ENCODE data around the gene FANK1. TPM values are rescaled to one million over a fixed set of nuclear protein-coding genes. Genes with fewer than 3 reads are reported as not detected.
"Not testable (repeated sequence)": the region's sequence is repeated elsewhere in the genome, so short reads cannot be mapped to it uniquely, and the experiment has no call there.

FANK1 gene
- total RNA-seq, 2 experiments from 2014 or later: not detected

- H4K20me1 ChIP-seq (ENCODE audit: insufficient read depth, low read length): no peaks in the 10 kb centered on the region
- ChIA-PET CTCF (ENCODE audit: unreplicated experiment) (no interaction called here), POLR2A (no interaction called here)
- no peaks in the 10 kb centered on the region for H3K79me2 ChIP-seq (ENCODE audit: insufficient read depth, low read depth, low read length)
- no peaks in the 10 kb centered on the region for H3K36me3 ChIP-seq (ENCODE audit: insufficient read depth, low read length)
- H3K4me1 ChIP-seq (ENCODE audit: insufficient read depth, low read length, poor library complexity, severe bottlenecking): no peaks in the 10 kb centered on the region
- no TSS peak for BruUV-seq (replicated peaks)
- H3K4me2 ChIP-seq (ENCODE audit: low read length): no peak overlapping the region
- H3K4me3 ChIP-seq (ENCODE audit: low read depth, low read length, poor library complexity, severe bottlenecking): no peak overlapping the region
- DNase-seq (ENCODE audit: low spot score): no peak
- TF ChIP-seq CTCF (conservative IDR thresholded peaks at IDR 0.05; ENCODE audit: low read length) (no peak), EZH2phosphoT487 (IDR thresholded peaks at IDR 0.05; ENCODE audit: borderline replicate concordance, low read depth, low read length) (no peak)
- H3K9me3 ChIP-seq (ENCODE audit: low read length): 0 out of 2 replicates have a peak, but pooled peaks cover 4% of the 10 kb centered on the region
- H3K9me2 ChIP-seq (ENCODE audit: insufficient read depth, low read length): no peaks in the 10 kb centered on the region
- intact Hi-C loops (cut with micrococcal nuclease; ENCODE audit: unreplicated experiment): no loop called here
- H3K27ac ChIP-seq (ENCODE audit: low read depth, low read length, poor library complexity, severe bottlenecking): no peak overlapping the region
- H2AFZ ChIP-seq (ENCODE audit: low read length): no peak overlapping the region
These were observed 29.0 kb downstream of the FANK1 start for GRCh38 chr10:125925262-125925834.

GRCh38 chr10:125926247-125926646 lies 29.9 kb downstream of the FANK1 start:
- Histone ChIP-seq H3K79me2 (ENCODE audit: insufficient read depth, low read depth, low read length) (no peaks in the 10 kb centered on the region), H3K36me3 (ENCODE audit: insufficient read depth, low read length) (no peaks in the 10 kb centered on the region), H3K9me2 (ENCODE audit: insufficient read depth, low read length) (no peaks in the 10 kb centered on the region), H3K4me1 (ENCODE audit: insufficient read depth, low read length, poor library complexity, severe bottlenecking) (no peaks in the 10 kb centered on the region), H3K9me3 (ENCODE audit: low read length) (0 out of 2 replicates have a peak, but pooled peaks cover 4% of the 10 kb centered on the region), H2AFZ (ENCODE audit: low read length) (no peak overlapping the region), H3K4me2 (ENCODE audit: low read length) (no peak overlapping the region), H3K27ac (ENCODE audit: low read depth, low read length, poor library complexity, severe bottlenecking) (no peak overlapping the region), H3K4me3 (ENCODE audit: low read depth, low read length, poor library complexity, severe bottlenecking) (no peak overlapping the region), H4K20me1 (ENCODE audit: insufficient read depth, low read length) (no peaks in the 10 kb centered on the region)
- CTCF ChIA-PET (ENCODE audit: unreplicated experiment): no interaction called here
- POLR2A ChIA-PET: no interaction called here
- no peak for DNase-seq (ENCODE audit: low spot score)
- no peak for TF ChIP-seq CTCF (conservative IDR thresholded peaks at IDR 0.05; ENCODE audit: low read length)
- TF ChIP-seq EZH2phosphoT487 (IDR thresholded peaks at IDR 0.05; ENCODE audit: borderline replicate concordance, low read depth, low read length): no peak
- intact Hi-C loops (cut with micrococcal nuclease; ENCODE audit: unreplicated experiment): no loop called here
- BruUV-seq (replicated peaks): no TSS peak

- POLR2A ChIA-PET; H2AFZ ChIP-seq (ENCODE audit: low read length); H3K79me2 ChIP-seq (ENCODE audit: insufficient read depth, low read depth, low read length); DNase-seq (ENCODE audit: low spot score); H3K27ac ChIP-seq (ENCODE audit: low read depth, low read length, poor library complexity, severe bottlenecking); CTCF ChIA-PET (ENCODE audit: unreplicated experiment); H4K20me1 ChIP-seq (ENCODE audit: insufficient read depth, low read length); H3K36me3 ChIP-seq (ENCODE audit: insufficient read depth, low read length); BruUV-seq (replicated peaks); H3K9me3 ChIP-seq (ENCODE audit: low read length); H3K4me3 ChIP-seq (ENCODE audit: low read depth, low read length, poor library complexity, severe bottlenecking); H3K9me2 ChIP-seq (ENCODE audit: insufficient read depth, low read length); intact Hi-C loops (cut with micrococcal nuclease; ENCODE audit: unreplicated experiment); H3K4me2 ChIP-seq (ENCODE audit: low read length); H3K4me1 ChIP-seq (ENCODE audit: insufficient read depth, low read length, poor library complexity, severe bottlenecking): not testable (repeated sequence)
These were observed 30.9 kb downstream of the FANK1 start for GRCh38 chr10:125927265-125927664.
